ENCODE results near the gene PDE8A. TPM values are rescaled to one million over a fixed set of nuclear protein-coding genes. Genes with fewer than 3 reads are reported as not detected.
A peak's percentile ranks its signal among the peaks of the same experiment; 100 is the strongest.
"Not testable (repeated sequence)": the region's sequence is repeated elsewhere in the genome, so short reads cannot be mapped to it uniquely, and the experiment has no call there.

The PDE8A gene
- total RNA-seq, 2 experiments from 2014 or later: 17.3 to 18.7 TPM

DNA sequence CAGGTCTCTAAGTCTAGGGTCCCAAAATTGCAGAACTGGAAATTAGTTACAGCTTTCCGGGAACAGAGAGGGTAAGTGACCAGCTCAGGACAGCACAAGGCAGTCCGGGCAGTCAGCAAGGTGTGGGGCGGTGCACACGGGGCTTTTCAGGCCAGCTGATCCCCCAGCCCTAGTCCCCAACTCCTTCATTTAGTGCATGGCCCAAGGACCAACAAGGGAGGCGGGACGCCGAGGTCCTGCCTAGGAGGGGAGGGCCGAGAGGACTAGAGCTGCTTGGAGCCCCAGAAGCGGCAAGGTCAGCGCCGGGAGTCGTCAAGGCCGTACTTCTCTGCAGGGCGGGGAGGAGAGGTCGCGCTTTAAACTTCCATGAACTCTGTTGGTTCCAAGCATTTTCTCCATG lies 2.0 kb upstream of the PDE8A start:
- H3K27ac Mint-ChIP-seq: no peak overlapping the region
- no peaks in the 10 kb centered on the region for H3K36me3 Mint-ChIP-seq
- no peak for DNase-seq
- peaks cover 5% of the 10 kb centered on the region for H3K27me3 Mint-ChIP-seq
- H3K9me3 Mint-ChIP-seq: no peaks in the 10 kb centered on the region
- H3K4me1 Mint-ChIP-seq: peaks cover 32% of the 10 kb centered on the region
- H3K4me3 Mint-ChIP-seq: peak overlapping the region; percentile 84

GRCh38 chr15:84980196-84981053 lies 1.2 kb upstream of the PDE8A start:
- no peaks in the 10 kb centered on the region for H3K36me3 Mint-ChIP-seq
- peak; percentile 87 for DNase-seq
- peak overlapping the region; percentile 89 for H3K27ac Mint-ChIP-seq
- peaks cover 39% of the 10 kb centered on the region for H3K4me1 Mint-ChIP-seq
- peak overlapping the region; percentile 84 for H3K4me3 Mint-ChIP-seq
- peaks cover 5% of the 10 kb centered on the region for H3K27me3 Mint-ChIP-seq
- no peaks in the 10 kb centered on the region for H3K9me3 Mint-ChIP-seq

DNA sequence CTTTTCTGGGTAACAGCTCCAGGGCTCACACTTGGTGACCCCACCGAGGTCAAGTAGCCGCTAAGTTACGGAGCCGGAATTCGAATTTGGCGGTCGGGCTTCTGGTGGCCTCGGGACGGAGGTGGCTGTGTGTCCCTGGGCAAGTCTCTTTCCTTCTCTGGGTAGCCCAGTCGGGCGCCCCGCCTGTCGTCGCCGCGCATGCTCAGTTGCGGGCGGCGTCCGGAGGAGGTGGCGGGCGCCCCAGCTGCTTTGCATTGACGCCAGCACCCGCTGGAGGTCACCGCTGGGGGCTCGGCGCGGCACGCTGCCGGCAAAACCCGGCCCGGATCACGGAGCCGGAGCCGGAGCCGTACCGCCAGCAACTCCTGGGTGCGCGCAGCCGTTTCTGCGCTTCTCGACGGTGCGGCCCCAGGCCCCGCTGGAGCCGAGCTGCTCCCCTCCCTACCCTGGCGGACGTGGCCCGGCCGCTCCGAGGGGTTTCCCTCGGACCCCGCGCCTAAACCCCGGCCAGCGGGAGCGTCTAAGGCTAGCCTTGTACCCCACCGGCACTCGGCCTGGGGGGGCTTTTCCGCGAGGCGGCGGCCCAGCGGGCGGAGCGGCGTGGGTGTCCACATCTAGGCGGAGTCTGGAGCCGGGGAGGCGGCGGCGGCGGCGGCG lies 474 bp upstream of the PDE8A start:
- DNase-seq: peak; percentile 98
- Mint-ChIP-seq H3K4me3 (peak overlapping the region; percentile 84), H3K36me3 (no peaks in the 10 kb centered on the region), H3K4me1 (peaks cover 44% of the 10 kb centered on the region), H3K27me3 (peaks cover 5% of the 10 kb centered on the region), H3K27ac (peak overlapping the region; percentile 89), H3K9me3 (no peaks in the 10 kb centered on the region)

DNA sequence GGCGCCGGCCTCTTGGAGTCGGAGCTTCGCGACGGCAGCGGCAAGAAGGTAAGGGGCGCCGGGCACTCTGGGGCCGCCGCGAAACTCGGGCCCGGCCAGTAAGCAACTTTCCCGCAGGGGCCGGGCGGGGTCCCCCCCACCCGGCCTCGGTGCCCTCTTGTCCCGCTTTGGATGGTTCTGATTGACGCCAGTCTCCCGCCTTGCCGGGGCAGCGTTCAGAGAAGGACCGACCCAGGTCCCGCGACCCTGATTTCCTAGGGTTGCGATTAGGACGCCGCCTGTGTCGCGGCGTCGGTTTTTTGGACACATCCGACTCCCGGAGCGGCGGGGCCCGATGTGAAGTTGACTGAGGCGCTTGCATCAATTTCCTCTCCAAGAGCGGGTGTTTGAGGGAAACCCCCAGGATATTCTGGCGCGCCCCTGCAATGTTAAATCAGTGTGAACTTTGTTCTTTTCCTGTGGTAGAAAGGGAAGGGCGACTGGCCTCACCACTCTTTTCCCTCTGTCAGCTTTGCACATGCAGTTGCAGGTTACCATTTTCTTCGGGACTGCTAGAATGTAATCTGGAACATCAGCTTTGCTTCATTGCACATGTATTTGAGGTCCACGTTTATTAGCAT lies 755 bp downstream of the PDE8A start:
- Mint-ChIP-seq H3K27ac (peak overlapping the region; percentile 97), H3K36me3 (no peaks in the 10 kb centered on the region), H3K4me3 (peak overlapping the region; percentile 96), H3K27me3 (peaks cover 5% of the 10 kb centered on the region), H3K4me1 (peaks cover 54% of the 10 kb centered on the region), H3K9me3 (no peaks in the 10 kb centered on the region)
- DNase-seq: peak; percentile 68

- peak overlapping the region; percentile 97 for H3K27ac Mint-ChIP-seq
- H3K4me3 Mint-ChIP-seq: peak overlapping the region; percentile 96
- peaks cover 59% of the 10 kb centered on the region for H3K4me1 Mint-ChIP-seq
- DNase-seq: no peak
- H3K9me3 Mint-ChIP-seq: no peaks in the 10 kb centered on the region
- H3K27me3 Mint-ChIP-seq: peaks cover 5% of the 10 kb centered on the region
- peaks cover under 1% of the 10 kb centered on the region for H3K36me3 Mint-ChIP-seq
Observed at GRCh38 chr15:84983294-84983693, 1.6 kb downstream of the PDE8A start.

DNA sequence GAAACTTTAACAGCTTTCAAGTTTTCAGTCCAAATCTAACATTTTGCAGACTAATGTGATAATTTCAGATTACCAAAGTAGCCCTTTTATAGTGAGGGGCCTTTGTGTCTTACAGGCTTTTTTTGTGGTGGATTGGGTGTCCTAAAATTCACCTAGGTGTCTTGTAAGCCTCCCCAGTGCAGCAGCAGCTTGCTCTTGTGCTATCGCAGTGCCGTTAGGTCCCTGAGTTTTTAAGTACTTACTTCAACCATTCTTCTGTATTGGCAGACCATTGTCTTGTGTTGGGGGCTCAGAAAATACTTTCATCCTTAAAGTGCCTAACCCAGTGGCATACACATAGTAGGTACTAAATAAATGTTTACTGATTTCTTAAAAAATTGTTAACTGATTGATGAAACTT lies 2.1 kb downstream of the PDE8A start:
- peaks cover 63% of the 10 kb centered on the region for H3K4me1 Mint-ChIP-seq
- peaks cover 5% of the 10 kb centered on the region for H3K27me3 Mint-ChIP-seq
- H3K27ac Mint-ChIP-seq: no peak overlapping the region

GRCh38 chr15:84985158-84985557 lies 3.5 kb downstream of the PDE8A start:
- H3K9me3 Mint-ChIP-seq: no peaks in the 10 kb centered on the region
- DNase-seq: no peak
- peaks cover 6% of the 10 kb centered on the region for H3K36me3 Mint-ChIP-seq
- peaks cover under 1% of the 10 kb centered on the region for H3K27me3 Mint-ChIP-seq
- no peak overlapping the region for H3K27ac Mint-ChIP-seq
- H3K4me3 Mint-ChIP-seq: no peak overlapping the region
- peaks cover 64% of the 10 kb centered on the region for H3K4me1 Mint-ChIP-seq

More for the DNA sequence above, 2.1 kb downstream of the PDE8A start:
- Mint-ChIP-seq H3K9me3 (no peaks in the 10 kb centered on the region), H3K36me3 (peaks cover 4% of the 10 kb centered on the region), H3K4me3 (peak overlapping the region; percentile 96)
- no peak for DNase-seq

GRCh38 chr15:84987351-84987750 lies 5.7 kb downstream of the PDE8A start:
- H3K4me3 Mint-ChIP-seq, H3K27ac Mint-ChIP-seq, DNase-seq, H3K36me3 Mint-ChIP-seq, H3K9me3 Mint-ChIP-seq, H3K27me3 Mint-ChIP-seq: not testable (repeated sequence)
- H3K4me1 Mint-ChIP-seq: peaks cover 81% of the 10 kb centered on the region

- DNase-seq: no peak
- H3K9me3 Mint-ChIP-seq: no peaks in the 10 kb centered on the region
- H3K27ac Mint-ChIP-seq: peak overlapping the region; percentile 66
- no peaks in the 10 kb centered on the region for H3K27me3 Mint-ChIP-seq
- peaks cover 6% of the 10 kb centered on the region for H3K36me3 Mint-ChIP-seq
- no peak overlapping the region for H3K4me3 Mint-ChIP-seq
- peaks cover 81% of the 10 kb centered on the region for H3K4me1 Mint-ChIP-seq
Observed at GRCh38 chr15:84987949-84988624, 6.4 kb downstream of the PDE8A start.

DNA sequence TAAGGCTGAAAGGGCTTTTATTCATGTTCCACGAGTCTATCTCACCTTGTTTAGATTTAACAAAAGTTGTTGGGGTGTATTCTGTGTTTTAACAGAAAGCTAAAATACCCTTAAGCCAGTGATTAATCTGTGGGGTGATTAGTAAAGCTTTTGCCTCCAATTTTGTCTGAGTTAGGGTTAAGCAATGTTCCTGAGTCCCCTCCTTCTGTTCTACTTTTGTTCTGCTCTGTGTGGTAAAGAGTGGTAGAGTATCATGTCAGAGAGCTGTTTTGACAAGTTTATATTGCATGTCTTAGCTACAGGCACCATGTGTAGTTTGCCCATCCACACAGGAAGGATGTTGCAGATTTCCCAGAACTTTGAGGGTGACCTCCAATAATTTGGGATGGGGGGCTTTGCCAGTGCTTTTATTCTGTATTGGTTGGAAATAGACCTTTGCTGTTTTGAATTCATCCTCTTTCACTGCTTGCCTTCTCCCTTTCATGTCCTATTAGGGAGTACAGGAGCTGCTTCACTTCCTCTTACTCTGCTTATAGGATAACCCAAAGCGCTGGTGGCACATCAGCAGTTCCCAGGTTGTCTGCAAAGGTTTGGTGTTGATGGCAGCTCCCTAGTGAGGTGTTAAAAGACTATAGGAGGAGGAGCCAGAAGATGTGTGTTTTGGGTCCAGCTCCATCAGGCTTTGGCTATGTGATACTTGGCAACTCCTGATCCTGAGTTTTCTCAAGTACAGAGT lies 7.4 kb downstream of the PDE8A start:
- peaks cover 74% of the 10 kb centered on the region for H3K4me1 Mint-ChIP-seq

GRCh38 chr15:84990507-84990906 lies 8.9 kb downstream of the PDE8A start:
- Mint-ChIP-seq H3K27me3 (no peaks in the 10 kb centered on the region), H3K27ac (no peak overlapping the region), H3K36me3 (peaks cover 9% of the 10 kb centered on the region), H3K9me3 (no peaks in the 10 kb centered on the region), H3K4me3 (no peak overlapping the region), H3K4me1 (peaks cover 61% of the 10 kb centered on the region)
- no peak for DNase-seq

More for the DNA sequence above, 7.4 kb downstream of the PDE8A start:
- H3K27me3 Mint-ChIP-seq: no peaks in the 10 kb centered on the region
- no peaks in the 10 kb centered on the region for H3K9me3 Mint-ChIP-seq
- H3K36me3 Mint-ChIP-seq: peaks cover 8% of the 10 kb centered on the region
- no peak overlapping the region for H3K4me3 Mint-ChIP-seq
- peak overlapping the region; percentile 66 for H3K27ac Mint-ChIP-seq
- DNase-seq: no peak

DNA sequence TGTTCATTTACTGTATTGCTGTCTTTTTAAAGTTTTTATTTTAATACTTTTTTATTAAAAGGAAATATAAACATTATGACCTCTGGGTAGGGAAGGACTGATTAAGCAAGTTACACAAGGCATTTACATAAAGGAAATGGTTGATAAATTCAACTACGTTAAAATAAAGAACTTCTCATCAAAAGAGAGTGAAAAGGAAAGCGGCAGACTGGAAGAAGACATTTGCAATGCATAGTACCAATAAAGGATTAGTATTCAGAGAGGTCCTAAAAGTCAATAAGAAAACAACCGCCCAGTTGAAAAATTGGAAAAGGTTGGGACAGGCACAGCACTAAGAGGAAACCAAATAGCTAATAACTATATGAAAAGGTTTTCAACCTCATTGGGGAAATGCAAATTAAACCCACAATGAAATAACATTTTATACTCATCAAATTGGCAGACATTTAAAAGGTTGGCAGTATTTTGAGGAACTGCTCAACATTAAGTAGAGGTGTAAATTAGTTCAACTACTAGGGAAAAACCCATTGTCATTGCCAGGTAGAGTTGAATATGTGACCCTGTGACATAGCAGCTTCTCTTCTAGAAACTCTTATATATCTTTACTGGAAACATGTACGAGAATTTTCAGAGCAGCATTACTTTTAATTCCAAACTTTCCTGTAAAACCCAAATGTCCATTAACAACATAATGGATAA lies 9.5 kb downstream of the PDE8A start:
- no peak overlapping the region for H3K27ac Mint-ChIP-seq
- peaks cover 58% of the 10 kb centered on the region for H3K4me1 Mint-ChIP-seq

DNA sequence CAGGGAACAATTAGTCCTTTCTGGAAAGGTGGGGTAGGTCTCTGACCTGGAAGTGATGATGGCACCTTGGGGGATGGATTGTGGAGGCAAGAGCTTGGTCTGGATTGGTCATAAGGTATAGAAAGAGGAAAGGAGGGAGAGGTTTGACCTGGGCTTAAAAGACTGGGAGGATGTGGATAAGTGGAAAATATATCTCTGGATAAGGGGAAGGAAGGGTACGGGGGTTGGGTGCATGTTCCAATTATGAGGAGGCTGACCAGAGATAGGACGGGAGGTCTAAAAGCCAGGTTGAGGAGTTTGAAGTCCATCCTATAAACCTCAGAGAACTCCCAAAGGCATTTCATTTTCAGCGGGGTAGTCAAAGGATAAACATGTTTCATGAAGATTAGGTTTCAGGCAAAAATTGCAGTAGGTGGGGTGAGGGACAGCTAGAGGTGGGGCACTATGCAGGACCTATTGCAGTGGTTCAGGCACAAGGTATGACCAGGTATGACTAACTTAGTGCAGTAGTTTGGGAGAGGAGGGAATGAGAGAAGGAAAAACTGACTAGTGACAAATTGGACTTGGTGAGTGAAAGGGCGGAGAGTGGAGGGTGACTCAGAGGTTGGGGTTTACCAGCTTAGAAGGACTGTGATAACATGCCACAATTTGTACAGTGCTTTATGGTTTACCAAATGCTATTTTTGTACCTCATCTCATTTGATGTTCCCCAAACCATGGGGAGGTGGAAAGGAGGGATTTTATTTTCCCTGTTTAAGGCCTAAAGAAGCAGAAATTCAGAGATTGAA lies 10.7 kb downstream of the PDE8A start:
- Mint-ChIP-seq H3K27ac (peak overlapping the region; percentile 69), H3K4me1 (peaks cover 47% of the 10 kb centered on the region), H3K9me3 (no peaks in the 10 kb centered on the region), H3K36me3 (peaks cover 10% of the 10 kb centered on the region), H3K4me3 (peak overlapping the region; percentile 37), H3K27me3 (no peaks in the 10 kb centered on the region)
- DNase-seq: peak; percentile 49

More for the DNA sequence above, 9.5 kb downstream of the PDE8A start:
- no peak for DNase-seq
- peaks cover 9% of the 10 kb centered on the region for H3K36me3 Mint-ChIP-seq
- H3K9me3 Mint-ChIP-seq: no peaks in the 10 kb centered on the region
- H3K27me3 Mint-ChIP-seq: no peaks in the 10 kb centered on the region
- H3K4me3 Mint-ChIP-seq: no peak overlapping the region
